Stimulated activated CD8-positive, alpha-beta memory T cell treated with anti-CD3 and anti-CD28 coated beads, Interleukin-12 subunit alpha, Interleukin-12 subunit beta, amount 100 ng/mL, for 24 hours (primary cell): ENCODE measurements around the gene CENPVL2.
"Not testable (repeated sequence)": the region's sequence is repeated elsewhere in the genome, so short reads cannot be mapped to it uniquely, and the experiment has no call there.

Experiments
- DNase-seq: peaks from one replicate; pipeline ENCODE4 v3.0.0-alpha.2; 2020; ENCODE audit errors: extremely low read depth

Gene CENPVL2

GRCh38 chrX:51682720-51683062 is at the start of gene CENPVL2:
Gene CENPVL2, minus strand, starts transcription at chrX:51682831. Its CDS starts 0 bp downstream, at chrX:51682831.
- DNase-seq, result not testable (repeated sequence)

GRCh38 chrX:51728202-51728601 is 45.6 kb upstream of the CENPVL2 start:
- DNase-seq, result no peak

- not testable (repeated sequence) for DNase-seq
Measured at GRCh38 chrX:51712943-51713647, 30.5 kb upstream of the CENPVL2 start.

- not testable (repeated sequence) for DNase-seq
Measured at GRCh38 chrX:51710277-51711164, 27.9 kb upstream of the CENPVL2 start, which contains the start of gene CENPVL1. Gene CENPVL1, plus strand, starts transcription at chrX:51710512. Its CDS starts 0 bp downstream, at chrX:51710512.

- DNase-seq, result no peak
Measured at GRCh38 chrX:51697397-51697796, 14.8 kb upstream of the CENPVL2 start.

- no peak for DNase-seq
Measured at GRCh38 chrX:51694254-51694653, 11.6 kb upstream of the CENPVL2 start.

- DNase-seq, result not testable (repeated sequence)
Measured at GRCh38 chrX:51681808-51682719, 567 bp downstream of the CENPVL2 start.

- DNase-seq, result not testable (repeated sequence)
Measured at GRCh38 chrX:51679689-51680433, 2.8 kb downstream of the CENPVL2 start.

- DNase-seq, result no peak
Measured at GRCh38 chrX:51665981-51666380, 16.6 kb downstream of the CENPVL2 start.

GRCh38 chrX:51643377-51643776 is 39.3 kb downstream of the CENPVL2 start:
- no peak for DNase-seq

GRCh38 chrX:51641421-51642021 is 41.1 kb downstream of the CENPVL2 start:
- no peak for DNase-seq

GRCh38 chrX:51636511-51636910 is 46.1 kb downstream of the CENPVL2 start:
- DNase-seq, result not testable (repeated sequence)
